NCI-H510A treated with DMSO at 0.1 percent for 48 hours (cell line): Measurements from ENCODE around the gene SLC17A9.
A peak's percentile ranks its signal among the peaks of the same experiment; 100 is the strongest.

Source experiments
- DNase-seq: peaks from one replicate; lab custom pipeline; 2025; lab: John Stamatoyannopoulos, UW

The SLC17A9 gene

DNA sequence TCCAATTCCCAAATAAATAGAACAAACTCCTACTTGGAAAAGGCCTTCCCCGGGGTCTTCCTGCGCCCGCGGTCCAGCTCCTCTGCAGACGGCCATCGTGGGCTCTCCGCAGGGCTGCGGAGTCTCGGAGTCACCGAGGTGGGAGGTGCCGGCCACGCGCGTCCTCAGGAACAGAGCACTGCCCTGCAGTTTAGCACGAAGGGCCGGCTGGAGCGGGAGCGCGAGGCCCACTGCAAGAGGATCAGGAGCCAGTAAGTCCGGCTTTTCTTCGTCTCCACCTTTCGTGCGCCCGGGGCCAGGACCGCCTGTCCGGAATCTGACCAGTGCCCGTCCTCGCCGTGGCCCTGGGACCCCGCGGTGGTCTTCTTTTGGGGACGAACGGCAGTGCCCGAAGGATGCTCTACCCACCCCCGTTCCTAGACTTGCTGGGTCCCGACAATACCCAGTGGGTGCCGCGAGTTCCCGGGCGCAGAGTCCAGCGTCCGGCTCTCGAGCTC is 52.9 kb downstream of the SLC17A9 start:
- DNase-seq, result no peak

DNA sequence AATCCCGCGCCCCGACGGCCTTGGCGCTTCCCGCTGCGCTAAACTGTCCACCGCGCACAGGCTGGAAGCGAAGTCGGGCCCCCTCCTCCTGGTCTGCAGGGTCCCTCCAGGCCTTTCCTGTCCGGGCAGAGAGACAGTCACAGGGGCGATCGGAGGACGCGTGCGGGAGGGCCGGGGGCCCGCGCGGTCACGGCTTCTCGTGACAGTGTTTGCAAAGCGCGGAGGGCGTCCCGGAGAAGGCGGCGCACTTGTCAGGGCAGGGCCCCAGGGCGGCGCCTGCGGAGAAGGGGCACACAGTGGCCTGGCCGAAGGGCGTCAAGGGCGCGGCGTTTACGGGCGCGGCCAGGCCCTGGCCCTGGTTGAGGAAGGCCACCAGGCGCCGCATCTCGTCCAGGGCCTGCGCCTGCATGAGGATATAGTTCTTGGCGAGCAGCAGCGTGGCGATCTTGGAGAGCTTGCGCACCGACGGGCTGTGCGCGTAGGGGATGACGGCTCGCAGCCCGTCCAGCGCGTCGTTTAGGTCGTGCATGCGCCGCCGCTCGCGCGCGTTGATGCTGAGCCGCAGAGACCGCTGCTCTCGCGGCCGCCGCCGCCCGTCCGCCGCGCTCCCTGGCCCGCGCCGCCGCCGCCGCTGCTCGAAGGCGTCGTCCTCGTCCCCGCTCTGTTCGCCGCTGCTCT is 53.5 kb downstream of the SLC17A9 start:
- no peak for DNase-seq

DNA sequence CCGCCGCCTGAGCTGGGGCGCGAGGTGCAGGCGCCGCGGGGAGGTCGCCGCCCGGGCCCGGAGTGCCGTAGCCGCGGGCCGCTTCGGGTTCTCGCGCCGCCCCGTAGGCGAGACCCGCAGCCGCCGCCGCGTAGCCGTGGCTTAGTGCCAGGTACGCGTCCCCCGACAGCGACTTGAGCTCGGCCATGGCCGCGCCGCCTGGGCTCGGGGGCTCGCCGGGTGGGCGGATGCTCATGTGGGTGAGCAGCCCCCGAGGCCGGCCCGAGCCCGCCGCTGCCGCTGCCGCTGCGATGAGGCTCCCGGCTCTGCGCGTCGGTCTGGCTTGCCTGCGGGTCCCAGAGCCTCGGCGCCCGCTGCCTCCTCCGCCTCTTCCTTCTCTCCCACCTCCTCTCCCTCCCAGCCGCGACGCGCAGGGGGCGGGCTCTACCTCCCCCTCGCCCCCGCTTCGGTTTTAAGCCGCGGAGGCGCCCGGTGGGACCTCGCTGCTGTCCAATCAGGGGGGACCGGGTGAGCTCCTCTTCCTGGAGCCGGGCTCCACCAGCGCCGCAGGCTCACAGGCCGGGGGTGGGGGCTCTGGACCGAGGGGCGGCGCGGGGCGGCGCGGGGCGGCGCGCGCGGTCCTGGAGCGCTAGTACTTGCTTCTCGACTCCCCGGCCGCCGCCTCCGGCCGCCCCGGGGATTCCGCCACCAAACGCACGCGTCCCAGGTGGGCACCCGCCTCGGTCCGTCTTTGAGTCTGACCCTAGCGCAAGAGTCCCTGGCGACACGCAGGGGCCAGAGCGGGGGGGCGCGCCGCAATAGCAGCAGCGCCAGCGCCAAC is 54.2 kb downstream of the SLC17A9 start, which contains the start of gene BHLHE23:
Gene BHLHE23, minus strand, starts transcription at position 425 of the 820 bp plus-strand sequence. Its CDS starts 190 bp downstream, at position 235.
- DNase-seq, result no peak

DNA sequence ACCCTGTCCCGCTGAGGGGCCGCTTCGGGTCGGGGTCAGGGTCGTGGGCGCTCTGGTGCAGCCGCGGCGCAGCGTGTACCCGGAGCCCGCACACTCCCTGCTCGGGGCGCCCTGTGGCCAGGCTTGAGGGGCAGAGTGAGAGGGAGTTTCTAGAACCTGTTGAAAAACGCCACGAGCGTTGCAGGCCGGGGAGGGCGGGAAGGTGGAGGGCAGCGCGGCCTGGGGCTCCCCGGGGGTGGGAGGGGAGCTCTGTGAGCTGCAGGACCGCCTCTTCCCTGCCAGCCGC is 54.8 kb downstream of the SLC17A9 start:
- DNase-seq, result no peak

DNA sequence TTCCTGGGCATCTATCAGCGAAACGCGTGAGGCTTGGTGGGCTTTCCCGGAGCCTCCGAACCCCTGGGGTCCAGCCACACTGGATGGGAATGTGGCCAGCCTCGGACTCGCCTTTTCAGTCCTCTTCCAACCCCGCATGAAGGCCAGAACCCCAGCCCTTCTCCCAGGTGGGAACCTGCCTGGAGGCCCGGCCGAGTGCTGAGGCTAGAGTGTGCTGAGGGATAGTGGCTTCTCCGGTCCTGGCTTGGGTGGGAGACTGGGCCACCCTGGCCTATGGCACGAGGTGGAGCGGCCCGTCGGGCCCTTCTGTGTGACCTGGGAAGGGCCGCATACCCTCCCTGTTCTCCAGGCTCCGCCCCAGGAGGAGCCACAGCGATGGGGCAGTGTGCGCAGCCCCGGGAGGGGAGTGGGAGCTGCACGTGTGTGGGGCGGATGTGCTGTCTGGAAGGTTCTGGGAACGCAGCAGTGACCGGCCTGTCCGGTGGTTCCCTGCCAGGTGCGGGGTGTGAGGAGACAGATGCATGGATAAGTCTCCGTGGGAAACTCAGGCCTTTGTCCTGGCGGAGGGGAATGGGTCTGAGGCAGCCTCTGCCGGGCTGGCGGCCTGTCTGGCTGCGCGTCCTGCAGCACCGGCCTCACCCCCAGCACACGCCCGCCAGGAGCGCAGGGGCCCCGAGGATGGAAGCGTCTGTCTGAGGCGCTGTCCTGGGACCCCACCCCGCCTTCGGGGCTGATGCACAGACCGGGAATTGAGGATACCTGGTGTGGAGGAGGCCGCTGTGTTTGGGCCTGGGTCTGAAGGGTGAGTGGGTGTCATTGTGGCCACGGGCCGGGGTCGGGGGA is 55.4 kb downstream of the SLC17A9 start:
- DNase-seq, result no peak

DNA sequence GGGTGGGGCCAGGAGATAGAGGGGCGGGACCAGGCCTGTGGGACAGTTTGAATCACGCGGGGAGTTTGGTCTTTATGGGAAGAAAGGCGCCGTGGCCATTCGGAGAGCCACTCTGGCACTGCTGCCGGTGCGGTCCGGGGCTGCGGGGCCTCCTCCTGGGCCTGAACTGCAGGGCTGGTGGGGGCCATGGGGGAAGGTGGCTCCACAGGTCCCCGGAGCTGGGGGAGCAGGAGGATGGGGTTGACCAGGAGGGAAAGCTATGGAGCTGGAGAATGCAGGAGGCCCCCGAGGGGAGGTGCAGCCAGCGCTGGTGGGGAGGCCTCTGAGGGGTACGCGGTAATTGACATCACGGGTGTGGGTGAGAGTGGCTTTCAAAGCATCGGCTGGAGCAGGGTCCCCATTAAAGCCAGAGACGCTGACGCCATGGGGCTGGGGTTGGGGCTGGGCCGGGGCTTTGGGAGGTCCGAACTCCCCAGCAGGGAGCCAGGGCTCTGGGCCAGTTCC is 56.1 kb downstream of the SLC17A9 start:
- no peak for DNase-seq

DNA sequence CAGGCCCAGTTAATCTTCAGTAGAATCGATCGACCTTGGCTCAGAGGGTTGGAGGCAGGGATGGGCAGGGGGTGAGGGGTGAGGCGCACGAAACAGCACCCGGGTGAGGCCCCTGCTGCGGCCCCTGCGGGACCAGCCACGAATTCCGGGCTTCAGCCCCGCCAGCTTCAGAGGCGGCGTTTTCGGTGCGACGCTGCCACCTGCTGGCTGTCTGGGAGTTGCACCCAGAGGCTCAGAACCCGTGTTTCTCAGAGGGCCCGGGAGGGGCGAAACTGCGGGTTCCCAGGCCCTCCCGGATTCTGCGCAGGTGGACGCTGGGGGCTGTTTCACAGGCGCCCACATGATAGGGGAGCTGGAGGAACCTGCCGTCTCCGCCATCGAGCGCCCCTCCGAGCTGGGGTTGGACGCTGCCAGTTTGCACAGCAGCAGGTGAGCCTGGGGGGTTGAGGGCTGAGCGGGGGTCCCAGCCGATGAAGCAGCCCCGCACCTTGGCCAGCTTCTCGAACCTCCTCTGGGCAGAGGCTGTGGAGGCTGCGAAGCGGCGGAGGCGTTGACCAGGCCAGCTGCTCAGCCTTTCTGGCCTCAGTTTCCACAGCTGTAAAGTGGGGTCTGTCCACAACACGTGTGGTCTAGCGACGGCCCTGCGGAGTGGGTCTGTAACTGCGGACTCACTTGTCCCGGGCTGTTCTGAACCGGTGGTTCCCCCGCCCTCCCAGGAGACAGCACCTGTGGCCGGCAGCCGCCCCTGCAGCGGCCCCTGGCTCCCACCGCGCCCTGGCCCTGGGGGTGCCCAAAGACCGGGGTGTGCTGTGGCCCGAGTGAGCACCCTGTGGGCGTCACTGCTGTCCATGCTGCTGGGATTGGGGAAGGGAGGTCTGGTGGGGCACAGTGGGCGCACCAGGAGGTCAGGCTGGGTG is 56.8 kb downstream of the SLC17A9 start:
- DNase-seq, result peak; percentile 55

DNA sequence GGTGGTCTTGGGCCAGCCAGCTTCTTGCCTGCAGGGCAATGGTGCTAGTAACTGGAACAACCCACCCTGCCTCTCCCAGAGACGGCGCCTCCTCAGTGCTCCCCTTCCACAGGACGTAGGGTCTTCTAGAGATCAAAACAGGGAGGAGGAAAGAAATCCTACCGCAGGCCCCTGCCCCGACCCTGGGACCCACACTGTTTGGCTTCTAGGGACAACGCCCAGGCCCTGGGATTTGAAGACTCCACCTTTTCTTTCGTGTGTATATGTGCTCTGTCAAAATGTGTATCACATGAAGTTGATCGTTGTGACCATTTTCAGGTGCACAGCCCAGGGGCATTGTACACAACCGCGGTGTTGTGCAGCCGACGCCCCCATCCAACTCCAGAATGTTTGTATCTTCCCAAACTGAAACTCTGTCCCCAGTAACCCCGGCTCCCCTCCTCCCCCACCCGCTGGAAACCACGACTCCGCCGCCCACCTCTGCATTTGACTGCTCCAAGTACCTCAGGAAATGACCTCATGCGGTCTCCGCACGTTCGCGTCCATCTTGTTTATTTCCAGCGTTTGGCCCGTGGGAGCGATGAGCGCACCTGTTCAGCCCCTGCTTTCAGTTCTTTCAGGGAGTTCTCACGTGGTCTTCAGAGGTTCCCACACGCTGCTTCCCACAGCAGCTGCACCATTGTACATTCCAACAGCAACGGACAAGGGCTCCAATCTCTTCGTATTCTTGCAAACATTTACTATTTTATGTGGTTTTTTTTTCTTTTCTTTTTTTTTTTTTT is 57.7 kb downstream of the SLC17A9 start:
- DNase-seq, result no peak

DNA sequence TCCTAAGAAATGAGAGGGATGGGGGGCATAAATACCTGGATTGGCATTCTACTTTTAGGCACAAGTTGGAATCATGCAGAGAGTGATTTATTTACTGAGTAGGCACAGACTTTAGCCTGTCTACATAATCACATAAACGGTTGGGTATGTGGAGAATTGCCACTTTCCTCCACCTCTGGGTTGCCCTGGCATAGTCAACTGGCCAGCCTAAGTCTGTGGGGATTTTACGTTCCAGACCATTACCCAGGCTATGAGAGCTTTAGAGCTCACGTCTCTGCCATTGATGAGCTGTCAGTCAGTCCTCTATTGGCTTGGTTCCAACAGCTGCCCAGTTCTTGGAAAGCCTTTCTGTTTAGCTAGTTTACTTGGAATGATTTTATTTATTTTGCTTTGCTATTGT is 59.3 kb downstream of the SLC17A9 start:
- no peak for DNase-seq

DNA sequence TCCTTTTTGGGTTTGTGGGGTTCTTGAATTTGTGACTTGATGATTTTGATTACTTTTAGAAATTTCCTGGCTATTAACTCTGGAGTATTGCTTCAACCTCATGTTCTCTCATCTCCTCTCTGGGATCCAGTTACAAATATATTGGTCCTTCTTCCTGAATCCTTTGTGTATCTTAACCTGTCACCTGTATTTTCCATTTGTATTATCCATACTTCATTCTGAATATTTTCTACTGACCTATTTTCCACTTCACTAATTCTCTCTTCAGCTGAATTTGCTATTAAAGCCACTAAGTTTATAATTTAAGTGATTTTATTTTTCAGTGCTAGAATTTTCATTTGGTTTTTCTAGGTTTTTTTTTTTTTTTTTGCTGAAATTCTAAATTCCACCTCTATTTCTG is 60.7 kb downstream of the SLC17A9 start:
- no peak for DNase-seq

DNA sequence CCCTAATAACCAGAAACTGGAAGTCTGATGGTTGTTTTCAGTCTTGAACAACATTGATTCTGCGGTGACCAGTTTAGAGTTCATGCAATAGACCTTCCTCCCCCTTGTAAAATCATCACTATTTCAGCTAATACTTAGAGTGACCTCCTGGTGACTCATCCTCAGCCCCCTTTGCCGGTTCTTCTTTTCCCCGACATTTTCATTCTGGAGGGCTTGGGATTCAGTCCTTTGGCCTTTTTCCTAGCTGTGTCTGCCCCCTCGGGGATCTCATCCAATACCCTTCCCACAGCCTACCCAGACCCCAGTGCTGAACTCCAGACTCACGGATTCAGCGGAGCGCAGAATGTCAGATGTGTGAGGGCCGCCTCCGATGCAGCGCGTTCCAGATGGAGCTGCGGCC is 61.8 kb downstream of the SLC17A9 start:
- DNase-seq, result no peak

DNA sequence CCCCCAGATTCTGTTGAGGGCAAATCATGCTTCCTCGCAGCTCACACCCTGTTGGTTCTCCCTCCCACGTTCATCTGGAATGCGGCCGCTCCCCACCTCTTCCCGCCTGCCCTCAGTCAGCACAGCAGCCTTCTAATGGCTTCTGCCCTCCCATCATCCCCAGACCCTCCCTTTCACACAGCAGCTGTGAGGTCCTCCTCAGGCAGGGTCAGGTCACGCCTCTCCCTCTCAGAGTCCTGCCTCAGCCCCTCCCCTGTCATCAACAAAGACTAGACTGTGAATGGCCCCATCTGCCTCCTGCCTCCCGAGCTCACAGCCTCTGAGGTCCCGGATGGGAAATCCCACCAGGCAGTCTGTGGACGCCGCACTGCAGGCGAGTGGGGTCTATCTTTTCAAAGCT is 62.2 kb downstream of the SLC17A9 start:
- no peak for DNase-seq

DNA sequence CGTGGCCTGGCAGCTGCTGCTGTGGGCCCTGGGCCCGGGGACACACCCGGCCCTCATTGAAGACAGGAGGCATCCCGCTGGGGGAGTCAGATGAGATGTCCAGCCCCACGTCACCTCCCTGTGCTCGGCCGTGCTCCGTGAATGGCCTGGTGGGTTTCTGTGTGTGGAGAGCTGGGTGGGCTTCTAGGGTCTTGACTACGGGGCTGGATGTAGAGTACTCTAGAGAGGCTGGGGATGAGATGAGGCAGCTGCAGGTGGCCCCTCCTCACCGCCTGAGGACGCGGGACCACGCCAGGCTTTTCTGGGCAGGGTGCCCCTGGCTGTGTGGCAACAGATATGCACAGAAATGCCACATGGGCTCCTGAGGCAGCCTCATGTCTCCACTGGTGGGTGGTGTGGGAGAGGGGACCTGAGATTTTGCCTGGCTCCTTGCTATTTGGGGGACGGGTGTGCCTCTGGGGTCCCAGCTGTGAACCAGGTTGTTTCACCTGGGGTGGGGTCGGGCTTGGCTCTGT is 62.7 kb downstream of the SLC17A9 start:
- no peak for DNase-seq

DNA sequence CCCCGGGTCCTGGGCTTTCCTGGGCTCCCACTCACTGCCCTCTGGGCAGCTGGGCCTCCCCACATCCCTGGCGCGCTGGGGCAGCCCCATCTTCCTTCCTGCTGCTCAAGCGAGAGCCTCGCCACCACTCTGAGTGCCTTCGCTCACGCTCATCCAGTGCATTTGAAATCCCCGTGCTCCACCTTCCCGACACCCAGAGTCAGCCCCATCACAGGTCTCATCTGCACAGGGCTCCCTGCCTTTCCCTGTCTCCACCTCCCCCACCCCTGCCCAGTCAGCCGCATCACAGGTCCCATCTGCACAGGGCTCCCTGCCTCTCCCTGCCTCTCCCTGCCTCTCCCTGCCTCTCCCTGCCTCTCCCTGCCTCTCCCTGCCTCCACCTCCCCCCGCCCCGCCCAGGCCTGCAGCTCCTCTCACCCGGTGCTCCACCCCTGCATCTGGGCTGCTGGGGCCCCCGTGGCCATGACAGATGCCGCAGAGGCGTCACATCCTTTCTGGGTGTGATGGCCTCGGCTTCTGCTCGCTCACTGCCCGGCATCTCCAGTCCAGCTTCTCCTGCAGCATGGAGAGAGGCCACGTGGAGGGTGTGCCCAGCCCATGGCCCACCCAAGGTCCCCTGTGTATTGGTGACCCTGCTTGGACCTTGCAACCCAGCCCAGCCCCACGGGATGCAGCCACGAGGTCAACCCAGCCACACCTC is 63.3 kb downstream of the SLC17A9 start:
- no peak for DNase-seq

DNA sequence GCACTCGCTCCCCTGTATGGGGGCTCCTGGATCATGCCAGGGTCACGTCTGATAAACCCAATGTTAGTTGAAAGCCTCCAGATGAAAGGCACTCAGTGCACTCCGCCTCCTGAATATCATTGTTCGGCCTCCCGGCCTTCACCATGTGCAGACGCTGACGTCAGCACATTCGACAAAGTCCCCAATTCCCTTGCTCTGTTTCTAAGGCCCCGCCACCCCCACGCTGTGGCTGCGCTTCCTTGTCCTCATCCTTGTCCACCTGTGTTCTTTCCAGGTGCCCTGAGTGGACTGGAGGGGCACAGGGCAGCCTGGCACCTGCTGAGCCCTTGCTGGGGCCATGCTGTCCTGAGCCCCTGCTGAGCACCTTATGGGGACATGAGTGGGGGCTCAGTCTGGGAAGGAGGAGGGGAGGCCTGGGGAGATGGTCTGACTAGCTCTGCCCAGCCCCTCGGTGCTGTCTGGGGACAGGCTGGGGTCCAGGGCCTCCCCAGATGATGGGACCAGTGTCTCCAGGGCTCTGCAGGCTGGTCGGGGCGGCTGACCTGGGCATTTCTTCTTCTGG is 64.1 kb downstream of the SLC17A9 start:
- DNase-seq, result no peak

DNA sequence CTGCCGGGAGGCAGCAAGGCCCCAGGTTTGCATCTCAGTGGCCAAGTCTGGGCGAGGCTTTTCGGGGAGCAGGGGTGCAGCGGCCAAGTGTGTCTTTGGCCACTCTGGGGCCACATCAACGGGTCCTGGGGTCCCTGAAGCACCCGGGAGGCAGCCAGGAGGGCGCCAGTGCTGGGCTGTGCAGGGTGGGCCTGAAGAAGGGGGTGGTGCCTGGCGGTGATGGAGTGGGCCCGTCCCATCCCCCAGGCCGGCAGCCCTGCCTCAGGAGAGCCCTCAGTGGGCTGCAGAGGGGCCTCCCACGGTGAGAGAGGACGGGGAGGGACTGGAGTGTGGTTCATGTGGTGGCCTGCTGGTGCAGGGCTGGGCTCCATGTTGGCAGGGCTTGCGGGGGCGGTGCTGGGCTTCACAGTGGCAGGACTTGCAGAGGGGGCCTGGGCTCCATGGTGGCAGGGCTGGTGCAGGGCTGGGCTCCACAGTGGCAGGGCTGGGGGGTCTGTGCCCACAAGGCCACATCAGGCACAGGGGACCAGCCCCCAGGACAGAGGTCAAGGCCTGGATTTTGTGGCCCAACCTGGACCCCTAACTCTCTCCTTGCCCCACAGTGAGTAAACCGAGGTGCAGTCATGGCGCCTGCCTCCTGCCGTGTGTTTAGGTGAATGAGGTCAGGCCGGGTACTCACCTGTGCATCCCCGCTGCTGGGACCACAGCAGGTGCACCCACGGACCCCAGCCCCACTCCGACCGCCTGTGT is 64.7 kb downstream of the SLC17A9 start:
- DNase-seq, result no peak

DNA sequence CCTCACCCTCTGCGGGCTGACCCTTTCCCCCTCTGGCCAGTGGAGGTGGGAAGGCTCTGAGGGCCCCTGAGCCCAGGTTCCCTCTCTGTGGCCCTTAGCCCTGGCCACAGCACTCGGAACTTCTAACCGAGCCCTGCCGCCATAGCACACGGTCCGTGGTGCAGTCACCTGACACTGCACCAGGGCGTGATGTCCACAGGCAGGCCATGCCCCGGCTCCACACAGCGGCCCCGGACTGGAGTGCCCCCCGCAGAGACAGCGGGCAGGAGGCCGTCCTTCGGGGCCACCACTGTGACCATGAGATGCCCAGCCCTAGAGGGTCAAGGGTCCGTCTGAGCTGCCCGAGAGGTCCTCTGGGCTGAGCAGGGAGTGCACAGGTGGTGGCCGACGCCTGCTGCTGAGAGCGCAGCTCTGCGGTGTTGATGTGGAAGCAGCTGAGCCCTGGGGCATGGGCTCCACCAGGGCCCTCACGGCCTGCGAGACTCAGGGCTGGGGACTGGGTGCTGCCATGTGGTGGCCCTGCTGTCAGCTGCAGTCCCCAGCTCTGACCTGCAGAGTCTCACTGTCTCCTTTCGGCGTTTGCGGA is 65.4 kb downstream of the SLC17A9 start:
- no peak for DNase-seq
